HT-29 (cell line): ENCODE measurements around the gene PTBP3. TPM values are rescaled to one million over a fixed set of nuclear protein-coding genes. Genes with fewer than 3 reads are reported as not detected.
"Not testable (repeated sequence)": the region's sequence is repeated elsewhere in the genome, so short reads cannot be mapped to it uniquely, and the experiment has no call there.

ENCODE experiments used
- DNase-seq: peaks from one replicate; pipeline ENCODE4 v3.0.0-alpha.2; 2015; ENCODE audit warnings: low spot score
- total RNA-seq: library from RNA; depleted of rRNA; stranded (reverse); fragments of >200 nt; shearing (Covaris generic); gene quantifications from 2 replicates; pipeline ENCODE4 v1.2.3, GENCODE V29; 2014; rRNA removed

PTBP3 gene
- 25.9 and 27.4 TPM in 2 replicates for total RNA-seq

DNA sequence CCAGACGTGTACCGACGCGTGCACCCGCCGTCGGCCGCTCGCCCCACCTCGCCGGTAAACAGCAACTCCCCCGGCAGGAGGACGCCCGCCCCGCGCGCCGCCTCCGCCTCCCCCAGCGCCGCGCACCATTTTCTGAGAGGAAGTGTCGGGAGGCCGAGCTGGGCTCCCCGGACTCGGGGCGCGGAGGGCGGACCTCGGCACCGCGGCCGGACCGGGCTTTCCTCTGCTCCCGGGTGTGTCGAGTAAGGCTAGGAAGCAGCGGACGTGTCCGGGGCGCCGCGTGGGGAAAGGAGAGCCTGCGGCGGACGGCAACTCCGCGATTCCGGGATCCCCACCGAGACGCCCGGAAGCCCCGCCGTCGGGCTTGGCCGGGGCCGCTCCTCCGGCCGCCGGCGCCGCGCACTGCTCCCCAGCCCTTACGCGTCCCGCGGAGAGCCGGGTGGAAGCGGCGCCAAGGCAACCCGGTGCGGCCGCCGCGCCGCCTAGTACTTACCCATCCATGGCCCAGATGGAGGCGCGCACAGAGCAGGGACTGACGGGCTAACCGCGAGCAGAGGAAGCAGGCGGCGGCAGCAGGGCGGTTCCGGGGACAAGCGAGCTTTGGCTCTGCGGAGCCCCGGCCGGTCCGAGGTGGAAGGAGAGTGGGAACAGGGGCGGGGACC is at the start of gene PTBP3:
TSS of gene PTBP3 (minus strand) at position 643 of the 662 bp plus-strand sequence. CDS start 35,754 bp downstream, outside the sequence.
- DNase-seq = peak; percentile 80

DNA sequence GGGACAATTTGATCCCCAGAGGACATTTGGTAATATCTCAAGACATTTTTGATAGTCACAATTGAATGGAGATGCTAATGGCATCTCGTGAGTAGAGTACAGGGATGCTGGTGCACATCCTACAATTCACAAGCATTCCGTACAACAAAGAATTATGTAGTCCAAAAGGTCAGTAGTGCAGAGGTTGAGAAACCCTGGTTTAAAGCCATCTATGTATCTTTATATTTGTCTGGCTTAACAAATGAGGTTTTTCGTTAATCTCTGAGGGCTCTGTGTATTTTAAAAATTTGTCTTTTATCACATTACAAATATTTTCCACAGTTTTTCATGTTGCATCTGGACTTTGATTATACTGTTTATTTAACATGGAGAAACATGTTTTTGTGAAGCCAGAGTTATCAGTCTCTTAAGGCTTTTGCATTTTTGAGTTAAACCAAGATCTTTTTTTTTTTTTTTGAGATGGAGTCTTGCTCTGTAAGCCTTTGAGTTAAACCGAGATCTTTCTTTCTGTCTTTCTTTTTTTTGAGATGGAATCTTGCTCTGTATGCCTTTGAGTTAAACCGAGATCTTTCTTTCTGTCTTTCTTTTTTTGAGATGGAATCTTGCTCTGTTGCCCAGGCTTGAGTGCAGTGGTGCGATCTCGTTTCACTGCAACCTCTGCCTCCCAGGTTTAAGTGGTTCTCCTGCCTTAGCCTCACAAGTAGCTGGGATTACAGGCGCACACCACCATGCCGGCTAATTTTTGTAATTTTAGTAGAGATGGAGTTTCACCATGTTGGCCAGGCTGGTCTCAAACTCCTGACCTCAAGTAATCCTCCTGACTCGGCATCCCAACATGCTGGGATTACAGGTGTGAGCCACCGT is 49.3 kb upstream of the PTBP3 start:
- no peak for DNase-seq

- no peak for DNase-seq
These were observed 48.6 kb upstream of the PTBP3 start for GRCh38 chr9:112382066-112382465.

GRCh38 chr9:112380825-112381221 is 47.4 kb upstream of the PTBP3 start:
- DNase-seq = no peak

DNA sequence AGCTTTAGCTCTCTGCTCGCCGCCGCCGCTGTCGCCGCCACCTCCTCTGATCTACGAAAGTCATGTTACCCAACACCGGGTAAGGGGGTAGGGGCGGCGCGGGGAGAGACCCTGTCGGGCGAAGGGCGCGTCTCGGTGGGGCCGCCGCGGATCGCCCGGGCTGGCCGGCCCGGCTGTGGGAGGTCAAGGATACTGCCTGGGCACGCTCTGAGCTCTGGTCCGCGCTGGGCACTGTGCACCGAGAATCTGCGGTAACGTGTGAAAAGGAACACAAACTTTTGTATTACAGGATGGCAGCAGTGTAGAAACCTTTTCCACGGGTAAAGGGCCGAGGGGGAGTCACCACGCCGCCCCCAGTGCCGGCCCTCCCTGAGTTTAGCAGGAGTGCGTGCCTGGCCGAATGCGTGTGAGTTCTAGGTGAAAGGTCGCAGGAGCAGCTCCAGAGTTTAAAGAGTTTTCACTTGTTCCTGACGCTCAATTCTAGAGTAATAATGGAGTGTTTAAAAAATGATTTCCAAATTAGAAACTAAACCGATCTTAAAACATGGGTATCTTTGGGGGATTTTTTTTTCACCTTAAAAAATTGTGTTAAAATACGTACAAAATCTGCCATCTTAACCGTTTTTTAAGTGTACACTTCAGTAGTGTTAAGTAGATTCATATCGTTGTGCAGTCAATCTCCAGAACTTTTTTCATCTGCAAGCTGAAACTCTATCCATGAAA is 46.8 kb upstream of the PTBP3 start, which contains the start of gene HSDL2:
TSS of gene HSDL2 (plus strand) at position 7 of the 723 bp plus-strand sequence. CDS start at position 63, 56 bp downstream.
- DNase-seq = peak; percentile 67

- DNase-seq = peak; percentile 99
These were observed 46.0 kb upstream of the PTBP3 start for GRCh38 chr9:112379177-112380101.

DNA sequence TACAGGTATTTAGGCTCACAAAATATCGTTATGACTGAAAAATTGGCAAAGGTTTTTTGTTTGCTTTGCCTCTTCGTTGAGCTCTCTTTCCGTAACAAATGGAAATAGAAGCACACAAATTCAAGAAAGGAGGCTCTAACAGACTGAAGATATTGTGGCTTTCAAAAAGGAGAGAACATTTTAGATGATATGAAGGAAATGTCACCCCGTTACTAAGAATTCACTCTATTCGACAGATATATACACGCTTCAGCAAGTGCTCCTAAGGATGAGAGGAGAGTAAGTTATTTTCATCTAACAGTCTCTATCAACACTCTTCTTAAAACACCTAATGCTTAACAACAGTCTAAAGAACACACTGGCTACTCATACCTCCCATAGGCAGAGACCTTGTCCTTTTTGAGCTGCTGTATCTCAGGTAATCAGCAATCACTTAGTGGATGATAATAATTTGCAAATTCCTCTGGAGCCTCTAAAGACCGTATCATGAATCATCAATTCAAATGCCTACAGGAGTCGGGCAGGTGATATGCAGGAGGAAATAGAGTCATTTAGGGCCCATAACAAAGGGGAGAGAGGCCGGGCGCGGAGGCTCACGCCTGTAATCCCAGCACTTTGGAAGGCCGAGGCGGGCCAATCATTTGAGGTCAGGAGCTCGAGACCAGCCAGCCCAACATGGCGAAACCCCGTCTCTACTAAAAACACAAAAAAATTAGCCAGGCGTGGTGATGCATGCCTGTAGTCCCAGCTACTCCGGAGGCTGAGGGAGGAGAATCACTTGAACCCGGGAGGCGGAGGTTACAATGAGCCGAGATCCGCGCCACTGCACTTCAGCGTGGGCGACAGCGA is 45.1 kb upstream of the PTBP3 start:
- peak; percentile 29 for DNase-seq

DNA sequence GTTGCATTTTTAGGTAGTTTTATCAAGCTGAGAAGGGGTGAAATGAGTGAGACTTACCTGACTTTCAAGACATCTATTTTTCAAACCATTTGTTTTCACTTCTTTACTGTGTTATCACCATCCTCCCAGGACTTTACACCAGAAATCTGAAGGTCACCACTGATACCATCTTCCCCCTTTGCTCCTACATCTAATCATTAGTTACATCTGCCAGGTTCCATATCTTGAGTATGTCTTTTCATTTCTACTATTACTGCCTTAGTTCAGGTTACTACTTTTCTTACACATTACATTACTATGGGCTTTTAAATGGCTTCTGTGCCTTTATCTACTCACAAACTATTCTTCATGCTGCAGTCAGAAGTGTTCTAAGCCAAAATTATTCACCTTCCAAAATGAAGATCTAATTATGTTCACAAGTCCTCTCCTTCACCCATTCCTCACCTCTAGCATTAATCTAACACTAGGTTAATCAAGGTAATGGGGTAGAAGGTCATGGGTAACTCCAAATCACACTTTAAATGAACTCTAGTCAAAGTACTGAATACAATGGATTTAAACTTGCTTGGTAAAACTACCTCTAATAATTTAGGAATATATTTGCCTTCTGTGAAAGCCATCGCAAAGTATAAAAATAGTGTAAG is 44.4 kb upstream of the PTBP3 start:
- peak; percentile 15 for DNase-seq

GRCh38 chr9:112377087-112377486 is 43.7 kb upstream of the PTBP3 start:
- DNase-seq = no peak

- no peak for DNase-seq
These were observed 41.9 kb upstream of the PTBP3 start for GRCh38 chr9:112375361-112375760.

GRCh38 chr9:112374232-112374631 is 40.8 kb upstream of the PTBP3 start:
- DNase-seq = not testable (repeated sequence)

DNA sequence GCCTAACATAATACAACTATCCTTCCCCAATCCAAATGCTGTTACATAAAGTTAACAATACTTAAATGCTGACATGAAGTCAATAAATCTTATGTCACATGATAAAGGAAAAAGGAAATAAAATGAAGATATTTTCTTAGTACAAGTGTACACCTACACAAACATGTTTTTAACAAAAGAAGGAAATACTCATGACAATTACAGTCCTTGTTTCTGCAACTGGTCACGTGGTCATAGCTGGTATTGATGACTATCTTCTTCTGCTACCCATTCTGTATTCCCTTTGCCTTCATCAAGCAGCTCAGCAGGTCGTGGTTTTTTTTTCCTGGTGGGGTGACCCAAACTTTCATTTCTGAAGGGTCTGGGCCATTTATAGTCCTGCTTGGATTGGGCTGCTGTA is 40.2 kb upstream of the PTBP3 start:
- not testable (repeated sequence) for DNase-seq

- DNase-seq = no peak
These were observed 37.6 kb upstream of the PTBP3 start for GRCh38 chr9:112371060-112371459.

DNA sequence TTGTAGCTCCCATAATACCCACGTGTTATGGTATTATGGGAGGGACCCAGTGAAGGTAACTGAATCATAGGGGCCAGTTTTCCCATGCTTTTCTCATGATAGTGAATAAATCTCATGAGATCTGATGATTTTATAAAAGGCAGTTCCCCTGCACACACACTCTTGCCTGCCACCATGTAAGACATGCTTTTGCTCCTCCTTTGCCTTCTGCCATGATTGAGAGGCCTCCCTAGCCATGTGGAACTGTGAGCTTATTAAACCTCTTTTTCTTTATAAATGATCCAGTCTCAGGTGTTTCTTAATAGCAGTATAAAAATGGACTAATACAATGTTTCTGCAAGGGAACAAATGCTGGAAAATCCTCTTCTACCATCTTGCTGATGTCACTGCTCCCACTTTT is 36.4 kb upstream of the PTBP3 start:
- DNase-seq = no peak

- DNase-seq = no peak
These were observed 34.0 kb upstream of the PTBP3 start for GRCh38 chr9:112367465-112367864.

DNA sequence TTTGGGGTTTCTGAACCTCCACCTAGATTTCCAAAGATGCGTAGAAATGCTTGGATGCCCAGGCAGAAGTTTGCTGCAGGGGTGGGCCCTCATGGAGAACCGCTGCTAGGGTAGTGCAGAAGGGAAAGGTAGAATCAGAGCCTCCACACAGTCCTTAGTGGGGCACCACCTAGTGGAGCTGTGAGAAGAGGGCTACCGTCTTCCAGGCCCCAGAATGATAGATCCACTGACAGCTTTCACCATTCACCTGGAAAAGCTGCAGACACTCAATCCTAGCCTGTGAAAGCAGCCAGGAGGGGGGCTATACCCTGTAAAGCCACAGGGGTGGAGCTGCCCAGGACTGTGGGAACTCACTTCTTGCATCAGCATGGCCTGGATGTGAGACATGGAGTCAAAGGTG is 33.2 kb upstream of the PTBP3 start:
- DNase-seq = peak; percentile 45

DNA sequence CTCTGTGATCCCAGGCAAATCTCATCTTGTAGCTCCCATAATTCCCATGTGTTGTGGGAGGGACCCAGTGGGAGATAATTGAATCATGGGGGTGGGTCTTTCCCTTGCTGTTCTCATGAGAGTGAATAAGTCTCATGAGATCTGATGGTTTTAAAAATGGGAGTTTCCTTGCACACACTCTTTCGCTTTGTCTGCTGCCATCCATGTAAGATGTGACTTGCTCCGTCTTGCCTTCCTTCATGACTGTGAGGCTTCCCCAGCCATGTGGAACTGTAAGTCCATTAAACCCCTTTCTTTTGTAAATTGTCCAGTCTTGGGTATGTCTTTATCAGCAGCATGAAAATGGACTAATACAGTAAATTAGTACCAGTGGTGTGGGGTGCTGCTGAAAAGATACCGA is 31.8 kb upstream of the PTBP3 start:
- not testable (repeated sequence) for DNase-seq

- DNase-seq = no peak
These were observed 31.3 kb upstream of the PTBP3 start for GRCh38 chr9:112364761-112365160.

DNA sequence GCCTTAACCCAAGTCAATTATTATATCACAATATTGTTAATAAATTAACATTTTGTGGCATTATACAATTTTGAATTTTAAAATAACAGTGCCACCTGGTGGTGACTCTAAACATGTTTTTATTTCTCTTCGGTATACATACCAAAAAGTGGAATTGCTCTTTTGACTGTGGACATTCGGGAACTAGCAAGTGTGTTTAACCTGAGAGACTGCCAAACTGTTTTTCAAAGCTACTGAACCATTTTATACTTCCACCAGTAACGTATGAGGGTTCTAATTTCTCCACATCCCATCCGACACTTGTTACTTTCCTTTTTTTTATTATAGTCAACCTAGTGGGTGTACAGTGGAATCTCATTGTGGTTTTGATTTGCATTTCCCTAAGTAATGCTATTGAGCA is 28.2 kb upstream of the PTBP3 start:
- peak; percentile 77 for DNase-seq
